22Rv1 (cell line): ENCODE results near the gene CCDC148.

Experiments
- ZFX ChIP-seq: fragments of 450-650 bp; IDR thresholded peaks from 2 replicates; pipeline ENCODE4 v1.6.1; 2017; ENCODE audit warnings: antibody characterized with exemption, borderline replicate concordance
- TF ChIP-seq, protein P1 (sequence below): fragments of 450-650 bp; IDR thresholded peaks from 2 replicates; pipeline ENCODE4 v1.5.1; 2017; ENCODE audit warnings: mild to moderate bottlenecking

DNA sequence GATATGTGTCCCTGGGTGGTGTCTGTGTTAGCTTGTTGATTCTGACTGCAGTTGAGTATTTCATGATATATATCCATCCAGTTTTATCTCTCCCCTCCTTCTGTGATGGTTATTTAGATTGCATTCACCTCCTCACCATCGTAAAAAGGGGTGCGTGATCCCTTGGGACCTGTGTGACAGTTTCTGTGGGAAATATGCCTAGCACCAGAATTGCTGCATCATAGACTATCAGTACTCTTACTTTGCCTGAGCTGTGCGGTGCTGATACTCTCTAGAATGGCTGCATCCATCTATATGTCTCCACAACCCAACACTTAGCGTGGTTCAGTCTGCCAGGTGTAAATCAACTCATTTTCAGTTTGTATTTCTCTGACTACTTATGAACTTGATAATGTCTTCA, 34.5 kb upstream of the CCDC148 start:
- TF ChIP-seq, protein P1, sequence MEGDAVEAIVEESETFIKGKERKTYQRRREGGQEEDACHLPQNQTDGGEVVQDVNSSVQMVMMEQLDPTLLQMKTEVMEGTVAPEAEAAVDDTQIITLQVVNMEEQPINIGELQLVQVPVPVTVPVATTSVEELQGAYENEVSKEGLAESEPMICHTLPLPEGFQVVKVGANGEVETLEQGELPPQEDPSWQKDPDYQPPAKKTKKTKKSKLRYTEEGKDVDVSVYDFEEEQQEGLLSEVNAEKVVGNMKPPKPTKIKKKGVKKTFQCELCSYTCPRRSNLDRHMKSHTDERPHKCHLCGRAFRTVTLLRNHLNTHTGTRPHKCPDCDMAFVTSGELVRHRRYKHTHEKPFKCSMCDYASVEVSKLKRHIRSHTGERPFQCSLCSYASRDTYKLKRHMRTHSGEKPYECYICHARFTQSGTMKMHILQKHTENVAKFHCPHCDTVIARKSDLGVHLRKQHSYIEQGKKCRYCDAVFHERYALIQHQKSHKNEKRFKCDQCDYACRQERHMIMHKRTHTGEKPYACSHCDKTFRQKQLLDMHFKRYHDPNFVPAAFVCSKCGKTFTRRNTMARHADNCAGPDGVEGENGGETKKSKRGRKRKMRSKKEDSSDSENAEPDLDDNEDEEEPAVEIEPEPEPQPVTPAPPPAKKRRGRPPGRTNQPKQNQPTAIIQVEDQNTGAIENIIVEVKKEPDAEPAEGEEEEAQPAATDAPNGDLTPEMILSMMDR: no peak
- TF ChIP-seq ZFX: no peak
